HG02759 (cell line): ENCODE data around the gene MTUS2.
A peak's percentile ranks its signal among the peaks of the same experiment; 100 is the strongest.
"Not testable (repeated sequence)": the region's sequence is repeated elsewhere in the genome, so short reads cannot be mapped to it uniquely, and the experiment has no call there.

Experiments
- ATAC-seq: cut with Tn5 transposase; IDR thresholded peaks from one replicate; pipeline ENCODE4 v1.9.1; 2021; ENCODE audit warnings: mild to moderate bottlenecking, moderate library complexity; ENCODE audit not compliant: unreplicated experiment

Gene MTUS2

GRCh38 chr13:29156136-29156535, 336.0 kb downstream of the MTUS2 start:
- no peak for ATAC-seq

GRCh38 chr13:29159871-29160270, 339.7 kb downstream of the MTUS2 start:
- no peak for ATAC-seq

- no peak for ATAC-seq
Observed at GRCh38 chr13:29160862-29161261, 340.7 kb downstream of the MTUS2 start.

GRCh38 chr13:29161676-29162075, 341.5 kb downstream of the MTUS2 start:
- ATAC-seq, result no peak

GRCh38 chr13:29162638-29163235, 342.6 kb downstream of the MTUS2 start:
- no peak for ATAC-seq

- no peak for ATAC-seq
Observed at GRCh38 chr13:29164116-29164515, 344.0 kb downstream of the MTUS2 start.

- no peak for ATAC-seq
Observed at GRCh38 chr13:29165216-29165615, 345.1 kb downstream of the MTUS2 start.

GRCh38 chr13:29165840-29166239, 345.7 kb downstream of the MTUS2 start:
- ATAC-seq, result no peak

GRCh38 chr13:29170436-29171082, 350.4 kb downstream of the MTUS2 start:
- no peak for ATAC-seq

GRCh38 chr13:29171244-29171643, 351.1 kb downstream of the MTUS2 start:
- ATAC-seq, result no peak

GRCh38 chr13:29174093-29174492, 354.0 kb downstream of the MTUS2 start:
- no peak for ATAC-seq

- no peak for ATAC-seq
Observed at GRCh38 chr13:29175250-29175873, 355.2 kb downstream of the MTUS2 start.

GRCh38 chr13:29180055-29180454, 359.9 kb downstream of the MTUS2 start:
- no peak for ATAC-seq

GRCh38 chr13:29182216-29182615, 362.1 kb downstream of the MTUS2 start:
- ATAC-seq, result no peak

GRCh38 chr13:29185926-29186325, 365.8 kb downstream of the MTUS2 start:
- ATAC-seq, result no peak

GRCh38 chr13:29187584-29187983, 367.4 kb downstream of the MTUS2 start:
- no peak for ATAC-seq

- ATAC-seq, result no peak
Observed at GRCh38 chr13:29190298-29190697, 370.2 kb downstream of the MTUS2 start.

GRCh38 chr13:29193083-29193482, 372.9 kb downstream of the MTUS2 start:
- ATAC-seq, result no peak

- ATAC-seq, result no peak
Observed at GRCh38 chr13:29195456-29195855, 375.3 kb downstream of the MTUS2 start.

GRCh38 chr13:29196409-29197074, 376.4 kb downstream of the MTUS2 start:
- peak; percentile 91 for ATAC-seq

- not testable (repeated sequence) for ATAC-seq
Observed at GRCh38 chr13:29202753-29203152, 382.6 kb downstream of the MTUS2 start.

GRCh38 chr13:29204651-29205050, 384.5 kb downstream of the MTUS2 start:
- ATAC-seq, result no peak
